Bronchial epithelial cell (primary cell): ENCODE measurements around the gene LTB4R. TPM values are rescaled to one million over a fixed set of nuclear protein-coding genes. Genes with fewer than 3 reads are reported as not detected.

Experiments
- DNase-seq: peaks from one replicate; pipeline ENCODE4 v3.0.0-alpha.2; 2010; ENCODE audit warnings: low read depth
- FAIRE-seq: peaks from 2 replicates; lab custom pipeline; 2011; peaks lifted over from hg19 to GRCh38; lab: Jason Lieb, UNC
- H3K27me3 ChIP-seq: 2 replicates; pipeline ENCODE4 v1.5.1; 2011; ENCODE audit warnings: low read length; ENCODE audit not compliant: control insufficient read depth, insufficient read depth
- H3K36me3 ChIP-seq: 2 replicates; pipeline ENCODE4 v1.5.1; 2011; ENCODE audit warnings: low read length; ENCODE audit not compliant: control insufficient read depth, insufficient read depth
- H3K4me3 ChIP-seq: 2 replicates; pipeline ENCODE4 v1.5.1; 2011; ENCODE audit warnings: mild to moderate bottlenecking, low read depth, low read length, control low read depth
- CTCF ChIP-seq: IDR thresholded peaks from 2 replicates; pipeline ENCODE4 v1.5.1; 2011; ENCODE audit warnings: mild to moderate bottlenecking, moderate library complexity, low read length, control low read depth, inconsistent platforms; ENCODE audit not compliant: insufficient read depth, severe bottlenecking
- total RNA-seq: library from RNA; depleted of rRNA; stranded (reverse); fragments of >200 nt; gene quantifications from 2 replicates; pipeline ENCODE4 v1.2.1, GENCODE V29; 2014

Gene LTB4R
- total RNA-seq, 1 donor from 2014 or later: 3.7 TPM

- peaks cover 2% of the 10 kb centered on the region for H3K36me3 ChIP-seq
- no peak overlapping the region for H3K4me3 ChIP-seq
- no peak for FAIRE-seq
- DNase-seq: no peak
- H3K27me3 ChIP-seq: no peaks in the 10 kb centered on the region
- TF ChIP-seq CTCF: no peak
Observed at GRCh38 chr14:24342889-24343288, 31.6 kb downstream of the LTB4R start.

- Histone ChIP-seq H3K4me3 (no peak overlapping the region), H3K27me3 (no peaks in the 10 kb centered on the region), H3K36me3 (no peaks in the 10 kb centered on the region)
- DNase-seq (no peak), FAIRE-seq (no peak)
- TF ChIP-seq CTCF: no peak
Observed at GRCh38 chr14:24343795-24344660, 32.7 kb downstream of the LTB4R start.

- FAIRE-seq (no peak), DNase-seq (no peak)
- TF ChIP-seq CTCF: no peak
- H3K4me3 ChIP-seq: no peak overlapping the region
- no peaks in the 10 kb centered on the region for H3K36me3 ChIP-seq
- no peaks in the 10 kb centered on the region for H3K27me3 ChIP-seq
Observed at GRCh38 chr14:24347134-24347533, 35.8 kb downstream of the LTB4R start.

- Histone ChIP-seq H3K4me3 (no peak overlapping the region), H3K27me3 (no peaks in the 10 kb centered on the region), H3K36me3 (no peaks in the 10 kb centered on the region)
- no peak for FAIRE-seq
- DNase-seq: peak; percentile 64
- TF ChIP-seq CTCF: no peak
Observed at GRCh38 chr14:24348186-24348585, 36.9 kb downstream of the LTB4R start.

GRCh38 chr14:24349742-24350141, 38.4 kb downstream of the LTB4R start:
- Histone ChIP-seq H3K4me3 (no peak overlapping the region), H3K27me3 (no peaks in the 10 kb centered on the region), H3K36me3 (no peaks in the 10 kb centered on the region)
- FAIRE-seq (no peak), DNase-seq (no peak)
- no peak for TF ChIP-seq CTCF
